ENCODE results near the gene TCF3. TPM values are rescaled to one million over a fixed set of nuclear protein-coding genes. Genes with fewer than 3 reads are reported as not detected.
"Not testable (repeated sequence)": the region's sequence is repeated elsewhere in the genome, so short reads cannot be mapped to it uniquely, and the experiment has no call there.

Gene TCF3
- polyA plus RNA-seq, 3 donors = 2.4 to 36.2 (median 3.3) TPM

- Mint-ChIP-seq H3K9me3 (peaks cover 8 to 25% (median 23%) of the 10 kb centered on the region in 7 donors), H3K4me3 (no peak overlapping the region), H3K36me3 (no peaks in the 10 kb centered on the region), H3K4me1 (no peaks in the 10 kb centered on the region), H3K27me3 (ENCODE audit: low read depth in 3 of 3) (peaks cover 36 to 53% (median 37%) of the 10 kb centered on the region in 3 donors), H3K27ac (no peak overlapping the region)
- Histone ChIP-seq H3K9me3 (replicated peaks in 1 of 2; ENCODE audit: control insufficient read depth in 1 of 2, insufficient read depth in 1 of 2, low read length in 2 of 2) (peaks cover 4 to 18% of the 10 kb centered on the region in 2 donors), H3K4me2 (replicated peaks; ENCODE audit: extremely low read depth, low read length, poor library complexity, severe bottlenecking) (no peak overlapping the region), H3K79me2 (ENCODE audit: insufficient read depth, low read length) (no peaks in the 10 kb centered on the region), H2AFZ (ENCODE audit: insufficient read depth, low read depth, low read length, poor library complexity, severe bottlenecking) (no peak overlapping the region), H3K36me3 (replicated peaks in 1 of 2; ENCODE audit: control insufficient read depth in 1 of 2, insufficient read depth in 2 of 2, low read length in 2 of 2) (no peaks in the 10 kb centered on the region), H4K20me1 (ENCODE audit: insufficient read depth, low read length) (no peaks in the 10 kb centered on the region), H3K27ac (ENCODE audit: low read depth in 1 of 2, low read length in 2 of 2) (no peak overlapping the region), H3K4me1 (ENCODE audit: control insufficient read depth in 1 of 2, insufficient read depth in 2 of 2, low read length in 2 of 2) (no peaks in the 10 kb centered on the region), H3K27me3 (ENCODE audit: control insufficient read depth in 2 of 2, insufficient read depth in 2 of 2, low read length in 2 of 2) (peaks cover 5 to 29% of the 10 kb centered on the region in 2 donors), H3K4me3 (replicated peaks in 1 of 3; ENCODE audit: low read depth in 2 of 3, low read length in 3 of 3) (no peak overlapping the region), H3K9ac (ENCODE audit: insufficient read depth, low read length, poor library complexity, severe bottlenecking) (peak overlapping the region; percentile 4)
- intact Hi-C loops (cut with micrococcal nuclease) = no loop called here
- TF ChIP-seq, protein P1, sequence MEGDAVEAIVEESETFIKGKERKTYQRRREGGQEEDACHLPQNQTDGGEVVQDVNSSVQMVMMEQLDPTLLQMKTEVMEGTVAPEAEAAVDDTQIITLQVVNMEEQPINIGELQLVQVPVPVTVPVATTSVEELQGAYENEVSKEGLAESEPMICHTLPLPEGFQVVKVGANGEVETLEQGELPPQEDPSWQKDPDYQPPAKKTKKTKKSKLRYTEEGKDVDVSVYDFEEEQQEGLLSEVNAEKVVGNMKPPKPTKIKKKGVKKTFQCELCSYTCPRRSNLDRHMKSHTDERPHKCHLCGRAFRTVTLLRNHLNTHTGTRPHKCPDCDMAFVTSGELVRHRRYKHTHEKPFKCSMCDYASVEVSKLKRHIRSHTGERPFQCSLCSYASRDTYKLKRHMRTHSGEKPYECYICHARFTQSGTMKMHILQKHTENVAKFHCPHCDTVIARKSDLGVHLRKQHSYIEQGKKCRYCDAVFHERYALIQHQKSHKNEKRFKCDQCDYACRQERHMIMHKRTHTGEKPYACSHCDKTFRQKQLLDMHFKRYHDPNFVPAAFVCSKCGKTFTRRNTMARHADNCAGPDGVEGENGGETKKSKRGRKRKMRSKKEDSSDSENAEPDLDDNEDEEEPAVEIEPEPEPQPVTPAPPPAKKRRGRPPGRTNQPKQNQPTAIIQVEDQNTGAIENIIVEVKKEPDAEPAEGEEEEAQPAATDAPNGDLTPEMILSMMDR (IDR thresholded peaks at IDR 0.05) = no peak
- 94% methylated on average over 17 of the region's 26 CpGs for WGBS (ENCODE audit: insufficient coverage)
- no peak for DNase-seq
Observed at GRCh38 chr19:1698636-1699035, 46.2 kb upstream of the TCF3 start.

GRCh38 chr19:1695481-1695880 is 43.1 kb upstream of the TCF3 start:
- WGBS (ENCODE audit: insufficient coverage) = 92% methylated on average over 4 of the region's 12 CpGs
- H3K36me3 ChIP-seq (replicated peaks in 1 of 2; ENCODE audit: control insufficient read depth in 1 of 2, insufficient read depth in 2 of 2, low read length in 2 of 2); H3K36me3 Mint-ChIP-seq; DNase-seq; H2AFZ ChIP-seq (ENCODE audit: insufficient read depth, low read depth, low read length, poor library complexity, severe bottlenecking); H3K4me1 Mint-ChIP-seq; H4K20me1 ChIP-seq (ENCODE audit: insufficient read depth, low read length); intact Hi-C loops (cut with micrococcal nuclease); H3K4me2 ChIP-seq (replicated peaks; ENCODE audit: extremely low read depth, low read length, poor library complexity, severe bottlenecking); H3K27ac Mint-ChIP-seq; H3K4me3 ChIP-seq (replicated peaks in 1 of 3; ENCODE audit: low read depth in 2 of 3, low read length in 3 of 3); H3K79me2 ChIP-seq (ENCODE audit: insufficient read depth, low read length); H3K4me1 ChIP-seq (ENCODE audit: control insufficient read depth in 1 of 2, insufficient read depth in 2 of 2, low read length in 2 of 2); H3K4me3 Mint-ChIP-seq; H3K27ac ChIP-seq (ENCODE audit: low read depth in 1 of 2, low read length in 2 of 2); H3K9ac ChIP-seq (ENCODE audit: insufficient read depth, low read length, poor library complexity, severe bottlenecking): not testable (repeated sequence)
- peaks cover 8 to 26% (median 23%) of the 10 kb centered on the region in 7 donors for H3K9me3 Mint-ChIP-seq
- peaks cover 4 to 18% of the 10 kb centered on the region in 2 donors for H3K9me3 ChIP-seq (replicated peaks in 1 of 2; ENCODE audit: control insufficient read depth in 1 of 2, insufficient read depth in 1 of 2, low read length in 2 of 2)
- peaks cover 0 to 30% of the 10 kb centered on the region in 2 donors for H3K27me3 ChIP-seq (ENCODE audit: control insufficient read depth in 2 of 2, insufficient read depth in 2 of 2, low read length in 2 of 2)
- H3K27me3 Mint-ChIP-seq (ENCODE audit: low read depth in 3 of 3) = peaks cover 35 to 57% (median 39%) of the 10 kb centered on the region in 3 donors
